ENCODE data around the gene SERPINF2. TPM values are rescaled to one million over a fixed set of nuclear protein-coding genes. Genes with fewer than 3 reads are reported as not detected.
A peak's percentile ranks its signal among the peaks of the same experiment; 100 is the strongest.
"Not testable (repeated sequence)": the region's sequence is repeated elsewhere in the genome, so short reads cannot be mapped to it uniquely, and the experiment has no call there.

SERPINF2 gene
- polyA plus RNA-seq, 3 donors from 2014 or later: 0.76 TPM; not detected in 2

DNA sequence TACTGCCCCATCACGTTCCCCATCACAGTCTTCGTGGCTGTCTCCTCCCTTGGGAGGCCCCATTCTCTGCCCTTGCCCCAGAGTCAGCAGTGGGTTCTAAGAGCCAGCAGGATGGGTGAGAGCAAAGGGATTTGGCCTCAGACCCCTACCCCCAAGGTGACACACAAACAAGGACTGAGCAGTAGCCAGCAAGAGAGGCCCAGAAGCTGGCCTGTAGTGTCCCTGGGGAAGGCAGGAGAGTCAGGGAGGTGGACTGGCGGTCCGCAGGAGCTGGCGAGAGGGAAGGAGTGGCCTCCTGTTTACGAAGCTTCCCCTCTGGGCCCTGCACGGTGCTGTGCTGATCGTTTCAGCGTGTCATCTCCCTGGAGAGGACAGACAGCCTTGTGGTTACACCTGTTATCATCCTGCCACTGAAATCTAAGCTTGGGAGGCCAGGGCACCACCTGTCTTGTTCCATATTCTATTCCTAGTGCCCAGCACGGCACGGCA lies 9.8 kb upstream of the SERPINF2 start:
- Mint-ChIP-seq H3K27me3 (ENCODE audit: low read depth in 3 of 3) (peaks cover 0 to 1% (median 1%) of the 10 kb centered on the region in 3 donors), H3K9me3 (no peaks in the 10 kb centered on the region), H3K4me1 (peaks cover 14 to 17% of the 10 kb centered on the region in 2 donors), H3K27ac (peak overlapping the region in 1 of 6 donors; percentile 70), H3K4me3 (no peak overlapping the region), H3K36me3 (peaks cover 4 to 15% (median 13%) of the 10 kb centered on the region in 3 donors)
- DNase-seq: no peak

DNA sequence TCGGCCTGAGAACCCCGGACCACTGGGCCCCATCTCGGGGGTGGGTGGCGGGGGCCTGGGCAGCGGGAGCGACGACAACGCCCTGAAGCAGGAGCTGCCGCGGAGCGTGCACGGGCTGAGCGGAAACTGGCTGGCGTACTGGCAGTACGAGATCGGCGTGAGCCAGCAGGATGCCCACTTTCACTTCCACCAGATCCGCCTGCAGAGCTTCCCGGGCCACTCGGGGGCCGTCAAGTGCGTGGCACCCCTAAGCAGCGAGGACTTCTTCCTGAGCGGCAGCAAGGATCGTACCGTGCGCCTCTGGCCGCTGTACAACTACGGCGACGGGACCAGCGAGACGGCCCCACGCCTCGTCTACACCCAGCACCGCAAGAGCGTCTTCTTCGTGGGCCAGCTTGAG lies 8.9 kb upstream of the SERPINF2 start:
- H3K4me3 Mint-ChIP-seq: no peak overlapping the region

DNA sequence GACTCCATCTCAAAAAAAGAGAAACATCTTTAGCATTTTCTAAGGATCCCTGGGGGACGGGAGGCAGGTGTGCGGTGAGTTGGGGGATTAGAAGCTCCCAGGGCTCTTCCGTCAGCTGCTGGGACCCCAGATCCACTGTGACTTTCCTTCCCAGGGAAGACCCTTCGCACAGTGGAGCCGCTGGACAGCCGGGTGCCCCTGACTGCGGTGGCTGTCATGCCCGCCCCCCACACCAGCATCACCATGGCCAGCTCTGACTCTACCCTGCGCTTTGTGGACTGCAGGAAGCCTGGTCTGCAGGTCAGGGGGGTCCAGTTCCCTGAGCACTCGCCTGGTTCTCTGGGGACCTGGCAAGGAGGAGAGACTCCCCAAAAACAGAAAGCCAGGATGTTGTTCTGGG lies 7.3 kb upstream of the SERPINF2 start:
- H3K9me3 Mint-ChIP-seq: no peaks in the 10 kb centered on the region
- H3K27ac Mint-ChIP-seq: no peak overlapping the region
- no peak overlapping the region for H3K4me3 Mint-ChIP-seq
- H3K4me1 Mint-ChIP-seq: no peaks in the 10 kb centered on the region
- no peak for DNase-seq
- H3K36me3 Mint-ChIP-seq: peaks cover 0 to 8% (median 6%) of the 10 kb centered on the region in 3 donors
- H3K27me3 Mint-ChIP-seq (ENCODE audit: low read depth in 3 of 3): peaks cover 0 to 1% (median 0%) of the 10 kb centered on the region in 3 donors

More for the DNA sequence above, 8.9 kb upstream of the SERPINF2 start:
- Mint-ChIP-seq H3K36me3 (peaks cover 4 to 15% (median 13%) of the 10 kb centered on the region in 3 donors), H3K4me1 (peaks cover 8 to 12% of the 10 kb centered on the region in 2 donors), H3K9me3 (no peaks in the 10 kb centered on the region), H3K27ac (no peak overlapping the region), H3K27me3 (ENCODE audit: low read depth in 3 of 3) (peaks cover 0 to 1% (median 1%) of the 10 kb centered on the region in 3 donors)
- DNase-seq: no peak

DNA sequence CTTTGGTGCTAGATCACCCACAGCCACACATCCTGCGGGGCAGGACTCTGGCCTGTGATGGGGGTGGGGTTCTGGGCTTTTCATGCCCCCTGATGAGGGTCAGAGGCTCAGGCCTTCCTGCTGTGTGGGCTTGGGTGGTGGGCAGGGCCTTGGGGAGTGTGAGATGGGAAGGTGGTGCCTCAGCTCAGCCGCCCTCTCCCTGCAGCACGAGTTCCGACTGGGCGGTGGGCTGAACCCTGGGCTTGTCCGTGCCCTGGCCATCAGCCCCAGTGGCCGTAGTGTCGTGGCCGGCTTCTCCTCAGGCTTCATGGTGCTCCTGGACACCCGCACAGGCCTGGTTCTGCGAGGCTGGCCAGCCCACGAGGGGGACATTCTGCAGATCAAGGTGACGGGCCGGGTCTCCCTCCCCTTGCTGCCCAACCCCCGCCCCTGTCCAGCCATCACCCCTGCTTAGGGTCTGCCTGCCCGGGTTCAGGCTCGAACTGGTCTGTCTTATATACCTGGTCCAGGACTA lies 6.8 kb upstream of the SERPINF2 start:
- Mint-ChIP-seq H3K27ac (no peak overlapping the region), H3K4me1 (no peaks in the 10 kb centered on the region), H3K9me3 (no peaks in the 10 kb centered on the region), H3K4me3 (no peak overlapping the region), H3K27me3 (ENCODE audit: low read depth in 3 of 3) (peaks cover 0 to 1% (median 0%) of the 10 kb centered on the region in 3 donors), H3K36me3 (peaks cover 0 to 8% (median 6%) of the 10 kb centered on the region in 3 donors)
- no peak for DNase-seq

DNA sequence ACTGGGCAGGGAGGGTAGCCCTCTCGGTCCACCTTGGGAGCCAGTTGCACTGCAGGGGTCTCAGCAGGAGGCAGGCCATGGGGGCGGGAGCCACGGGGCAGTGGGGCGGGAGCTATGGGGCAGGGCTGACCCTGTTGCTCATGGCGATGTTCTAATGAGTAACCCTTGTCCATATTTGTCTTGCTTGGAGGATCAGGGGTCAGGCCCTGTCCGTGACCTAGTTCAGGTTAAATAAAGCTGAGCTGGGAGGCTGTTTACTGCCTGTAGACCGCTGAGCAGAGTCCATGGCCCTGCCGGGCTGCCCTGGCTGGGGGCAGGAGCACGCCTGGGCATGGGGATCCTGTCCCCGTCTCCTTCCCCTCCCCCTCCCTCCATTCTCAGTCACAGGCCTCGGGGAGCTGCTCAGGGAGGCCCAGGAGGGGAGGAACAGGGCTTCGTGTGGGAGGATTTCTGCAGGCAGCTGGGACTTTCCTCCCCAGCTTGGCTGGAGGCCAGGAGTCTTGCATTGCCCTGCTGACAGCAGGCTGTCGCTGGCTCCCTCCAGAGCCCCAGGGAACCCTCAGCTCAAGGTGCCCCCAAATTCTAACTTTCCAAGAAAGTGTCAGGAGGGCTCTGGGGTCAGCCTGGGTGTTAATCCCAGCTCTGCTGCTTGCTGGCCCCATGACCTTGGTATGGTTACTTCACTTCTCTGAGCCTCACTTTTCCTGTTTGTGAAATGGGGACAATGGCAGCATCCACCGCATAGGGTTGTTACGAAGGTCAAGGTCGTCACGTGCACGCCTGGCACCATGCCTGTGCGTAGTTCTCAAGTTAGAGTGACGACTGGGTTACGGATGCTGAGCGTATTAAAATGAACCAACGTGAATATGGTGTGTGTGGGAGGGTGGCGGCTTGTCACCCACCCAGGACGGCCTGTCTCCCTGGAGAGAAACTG lies 6.1 kb upstream of the SERPINF2 start:
- Mint-ChIP-seq H3K36me3 (peaks cover 0 to 8% (median 6%) of the 10 kb centered on the region in 3 donors), H3K27ac (peak overlapping the region in 1 of 6 donors; percentile 5), H3K4me3 (no peak overlapping the region), H3K9me3 (no peaks in the 10 kb centered on the region), H3K27me3 (ENCODE audit: low read depth in 3 of 3) (peaks cover 0 to 1% (median 0%) of the 10 kb centered on the region in 3 donors), H3K4me1 (no peaks in the 10 kb centered on the region)
- no peak for DNase-seq

DNA sequence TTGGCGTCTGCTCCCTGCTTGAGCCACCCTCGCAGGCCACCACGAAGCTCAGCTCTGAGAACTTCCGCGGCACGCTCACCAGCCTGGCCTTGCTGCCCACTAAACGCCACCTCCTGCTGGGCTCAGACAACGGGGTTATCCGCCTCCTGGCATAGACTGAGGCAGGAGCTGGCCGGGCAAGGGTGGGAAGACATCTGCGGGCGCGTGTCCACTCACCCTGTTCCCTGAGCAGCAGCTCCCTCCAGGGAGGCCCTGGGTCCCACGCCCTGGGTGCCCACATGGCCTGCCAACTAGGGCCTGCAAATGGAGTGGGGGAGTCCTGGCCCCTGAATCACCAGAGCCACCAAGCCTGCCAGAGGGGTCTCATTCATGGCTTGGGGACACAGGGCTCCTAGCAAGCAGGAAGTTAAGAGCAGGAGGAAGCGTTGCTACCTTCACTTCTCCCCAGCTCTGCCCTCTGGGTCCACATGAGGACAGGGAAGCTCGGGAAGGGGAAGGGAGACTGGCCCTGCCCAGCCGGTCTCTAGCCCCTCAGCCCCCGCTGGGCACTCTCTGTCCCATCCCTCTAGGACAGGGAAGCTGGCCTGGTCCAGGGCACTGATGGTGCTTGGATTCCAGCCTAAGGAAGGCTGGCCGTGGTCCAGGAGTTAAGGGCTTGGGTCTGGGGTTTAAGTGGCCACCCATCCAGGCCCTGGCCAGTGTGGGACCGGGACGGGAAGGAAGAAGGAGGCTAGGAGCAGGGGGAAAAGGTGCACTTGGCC lies 5.0 kb upstream of the SERPINF2 start:
- H3K27me3 Mint-ChIP-seq (ENCODE audit: low read depth in 3 of 3): peaks cover 0 to 1% (median 0%) of the 10 kb centered on the region in 3 donors
- H3K9me3 Mint-ChIP-seq: no peaks in the 10 kb centered on the region
- H3K4me1 Mint-ChIP-seq: no peaks in the 10 kb centered on the region
- H3K36me3 Mint-ChIP-seq: peaks cover 0 to 8% (median 6%) of the 10 kb centered on the region in 3 donors
- H3K27ac Mint-ChIP-seq: no peak overlapping the region
- no peak overlapping the region for H3K4me3 Mint-ChIP-seq
- DNase-seq: no peak

DNA sequence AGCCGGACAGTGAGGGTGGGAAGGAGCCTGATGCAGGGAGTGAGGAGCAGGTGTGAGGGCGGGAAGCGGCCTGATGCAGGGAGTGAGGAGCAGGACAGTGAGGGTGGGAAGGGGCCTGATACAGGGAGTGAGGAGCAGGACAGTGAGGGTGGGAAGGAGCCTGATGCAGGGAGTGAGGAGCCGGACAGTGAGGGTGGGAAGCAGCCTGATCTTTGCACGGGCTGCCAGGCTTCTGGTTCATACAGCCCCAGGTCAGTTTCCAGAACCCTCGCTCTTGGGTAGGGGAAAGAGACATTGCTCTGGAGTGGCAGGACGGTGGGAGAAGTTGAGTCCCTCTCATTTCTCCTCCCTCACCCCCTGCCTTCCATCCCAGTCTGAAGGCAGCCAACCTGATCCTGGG lies 772 bp upstream of the SERPINF2 start:
- H3K4me1 Mint-ChIP-seq; H3K9me3 Mint-ChIP-seq; H3K27ac Mint-ChIP-seq; H3K27me3 Mint-ChIP-seq (ENCODE audit: low read depth in 3 of 3); DNase-seq; H3K36me3 Mint-ChIP-seq; H3K4me3 Mint-ChIP-seq: not testable (repeated sequence)

DNA sequence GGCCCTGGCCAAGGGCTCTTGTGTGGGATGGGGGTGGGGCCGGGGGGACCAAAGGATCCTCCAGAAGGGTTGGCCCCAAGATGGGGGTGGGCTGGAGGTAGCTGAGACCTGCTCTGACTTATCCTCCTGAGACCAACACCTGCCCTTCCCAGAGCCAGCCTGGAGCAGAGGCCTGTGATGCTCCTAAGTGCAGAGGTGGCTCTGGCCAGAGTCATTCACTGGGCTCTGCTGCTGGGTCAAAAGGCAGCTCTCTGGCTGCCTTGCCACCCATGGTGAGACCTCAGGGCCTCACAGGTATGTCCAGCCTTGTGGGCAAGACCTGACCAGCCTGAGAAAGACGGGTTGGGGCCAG lies 393 bp downstream of the SERPINF2 start:
- no peak overlapping the region for H3K27ac Mint-ChIP-seq
- H3K27me3 Mint-ChIP-seq (ENCODE audit: low read depth in 3 of 3): peaks cover 0 to 3% (median 0%) of the 10 kb centered on the region in 3 donors
- no peaks in the 10 kb centered on the region for H3K36me3 Mint-ChIP-seq
- H3K9me3 Mint-ChIP-seq: no peaks in the 10 kb centered on the region
- no peak overlapping the region for H3K4me3 Mint-ChIP-seq
- H3K4me1 Mint-ChIP-seq: no peaks in the 10 kb centered on the region
- DNase-seq: no peak

DNA sequence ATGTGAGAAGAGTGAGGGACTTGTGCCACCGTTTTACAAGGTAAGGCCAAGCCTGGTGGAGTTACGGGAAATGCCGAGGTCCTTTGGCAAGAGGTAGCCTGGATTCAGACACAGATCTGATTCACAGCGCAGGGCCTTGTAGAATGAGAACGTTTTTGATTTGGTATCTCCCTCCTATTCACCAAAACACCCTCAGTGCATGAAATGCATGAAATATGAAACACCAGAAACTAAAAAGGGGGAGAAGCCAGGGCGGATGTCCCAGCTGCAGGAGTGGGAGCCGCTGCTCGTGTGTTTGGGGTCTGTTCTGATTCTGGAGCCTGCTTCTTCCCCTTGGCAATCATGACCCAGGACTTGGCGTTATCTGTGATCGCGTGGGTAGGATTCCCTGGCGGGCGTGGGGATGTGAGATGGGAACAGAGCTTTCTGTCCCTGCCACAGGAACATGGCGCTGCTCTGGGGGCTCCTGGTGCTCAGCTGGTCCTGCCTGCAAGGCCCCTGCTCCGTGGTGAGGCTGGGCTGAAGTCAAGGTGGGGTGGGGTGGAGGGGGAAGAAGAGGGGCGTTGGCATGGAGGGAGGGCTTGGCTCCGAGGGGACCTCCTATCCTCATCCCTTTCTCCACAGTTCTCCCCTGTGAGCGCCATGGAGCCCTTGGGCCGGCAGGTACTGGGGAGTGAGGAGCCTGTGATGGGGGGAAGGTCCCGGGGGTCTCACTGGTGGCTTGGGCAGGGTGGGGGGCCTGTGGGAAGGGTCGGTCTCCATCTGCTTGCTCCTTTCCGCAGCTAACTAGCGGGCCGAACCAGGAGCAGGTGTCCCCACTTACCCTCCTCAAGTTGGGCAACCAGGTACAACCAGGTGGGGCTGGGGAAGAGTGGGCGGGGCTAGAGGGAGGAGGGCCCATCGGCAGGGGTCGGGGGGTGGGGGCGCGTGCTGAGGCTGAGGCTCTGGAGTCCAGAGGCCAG lies 2.2 kb downstream of the SERPINF2 start:
- no peak for DNase-seq
- no peaks in the 10 kb centered on the region for H3K4me1 Mint-ChIP-seq
- H3K27ac Mint-ChIP-seq: no peak overlapping the region

DNA sequence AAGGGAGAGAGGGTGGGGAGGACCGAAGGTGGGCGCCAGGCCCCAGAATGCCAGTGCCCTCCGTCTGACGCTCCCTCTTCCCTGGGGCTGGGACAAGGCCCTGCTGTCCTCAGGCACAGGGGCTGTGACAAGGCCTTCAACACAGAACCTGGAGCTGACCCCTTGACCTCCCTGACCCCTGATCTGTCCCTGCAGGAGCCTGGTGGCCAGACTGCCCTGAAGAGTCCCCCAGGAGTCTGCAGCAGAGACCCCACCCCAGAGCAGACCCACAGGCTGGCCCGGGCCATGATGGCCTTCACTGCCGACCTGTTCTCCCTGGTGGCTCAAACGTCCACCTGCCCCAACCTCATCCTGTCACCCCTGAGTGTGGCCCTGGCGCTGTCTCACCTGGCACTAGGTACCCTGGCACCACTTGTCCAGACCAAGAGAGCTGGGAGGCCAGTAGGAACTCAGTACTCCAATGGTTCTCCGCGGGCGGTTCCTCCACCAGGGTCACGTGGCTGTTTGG lies 2.9 kb downstream of the SERPINF2 start:
- Mint-ChIP-seq H3K4me3 (no peak overlapping the region), H3K36me3 (no peaks in the 10 kb centered on the region), H3K9me3 (no peaks in the 10 kb centered on the region), H3K4me1 (no peaks in the 10 kb centered on the region), H3K27ac (no peak overlapping the region), H3K27me3 (ENCODE audit: low read depth in 3 of 3) (peaks cover 2 to 8% (median 4%) of the 10 kb centered on the region in 3 donors)
- DNase-seq: no peak

More for the DNA sequence above, 2.2 kb downstream of the SERPINF2 start:
- Mint-ChIP-seq H3K4me3 (no peak overlapping the region), H3K36me3 (no peaks in the 10 kb centered on the region), H3K27me3 (ENCODE audit: low read depth in 3 of 3) (peaks cover 2 to 8% (median 4%) of the 10 kb centered on the region in 3 donors), H3K9me3 (no peaks in the 10 kb centered on the region)

DNA sequence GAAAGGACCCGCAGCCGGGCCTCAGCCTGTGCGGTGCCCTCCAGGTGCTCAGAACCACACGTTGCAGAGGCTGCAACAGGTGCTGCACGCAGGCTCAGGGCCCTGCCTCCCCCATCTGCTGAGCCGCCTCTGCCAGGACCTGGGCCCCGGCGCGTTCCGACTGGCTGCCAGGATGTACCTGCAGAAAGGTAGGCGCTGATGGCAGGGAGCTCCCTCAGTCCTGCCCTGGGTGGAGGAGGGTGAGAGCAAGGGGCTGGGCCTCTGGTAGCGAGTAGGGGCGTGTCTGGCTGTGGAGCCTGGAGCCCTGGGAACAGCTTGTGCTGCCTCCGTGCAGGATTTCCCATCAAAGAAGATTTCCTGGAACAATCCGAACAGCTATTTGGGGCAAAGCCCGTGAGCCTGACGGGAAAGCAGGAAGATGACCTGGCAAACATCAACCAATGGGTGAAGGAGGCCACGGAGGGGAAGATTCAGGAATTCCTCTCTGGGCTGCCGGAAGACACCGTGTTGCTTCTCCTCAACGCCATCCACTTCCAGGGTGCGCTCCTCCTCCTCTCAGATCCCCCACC lies 4.4 kb downstream of the SERPINF2 start:
- Mint-ChIP-seq H3K27me3 (ENCODE audit: low read depth in 3 of 3) (peaks cover 2 to 19% (median 4%) of the 10 kb centered on the region in 3 donors), H3K36me3 (no peaks in the 10 kb centered on the region), H3K27ac (no peak overlapping the region), H3K4me1 (peaks cover 4 to 13% of the 10 kb centered on the region in 2 donors), H3K9me3 (no peaks in the 10 kb centered on the region), H3K4me3 (no peak overlapping the region)
- no peak for DNase-seq

DNA sequence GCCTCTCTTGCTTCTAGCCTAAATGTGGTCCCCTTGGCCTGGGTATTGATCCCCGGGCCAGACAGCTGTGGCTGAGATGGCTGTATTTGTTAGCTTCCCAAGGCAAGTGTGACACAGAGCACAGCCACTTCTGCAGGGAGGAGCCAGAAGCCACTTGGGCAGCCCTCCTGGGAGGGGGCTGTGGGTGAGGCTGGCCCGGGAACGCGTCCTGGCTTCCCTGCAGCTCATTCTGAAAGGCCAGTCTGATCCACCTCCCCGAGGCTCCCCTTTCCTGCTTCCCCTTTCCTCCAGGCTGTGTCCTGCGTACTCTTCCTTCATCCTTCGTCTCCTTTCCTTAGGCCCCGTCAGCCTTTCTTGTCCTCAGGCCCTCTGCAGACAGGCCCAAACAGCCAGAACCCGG lies 8.0 kb downstream of the SERPINF2 start:
- peaks cover 2 to 22% (median 7%) of the 10 kb centered on the region in 3 donors for H3K27me3 Mint-ChIP-seq (ENCODE audit: low read depth in 3 of 3)
- H3K36me3 Mint-ChIP-seq: no peaks in the 10 kb centered on the region
- no peak overlapping the region for H3K4me3 Mint-ChIP-seq
- peaks cover 8 to 18% of the 10 kb centered on the region in 2 donors for H3K4me1 Mint-ChIP-seq
- peak overlapping the region in 1 of 6 donors; percentile 28 for H3K27ac Mint-ChIP-seq
- H3K9me3 Mint-ChIP-seq: no peaks in the 10 kb centered on the region
- DNase-seq: no peak

All from immature natural killer cell (primary cell).